NCI-H1694 (cell line): ENCODE data around the gene ADGRF3.
"Not testable (repeated sequence)": the region's sequence is repeated elsewhere in the genome, so short reads cannot be mapped to it uniquely, and the experiment has no call there.

Source experiments
- DNase-seq: peaks from one replicate; lab custom pipeline; 2025; lab: John Stamatoyannopoulos, UW

Gene ADGRF3

GRCh38 chr2:26274058-26274613 lies 72.5 kb downstream of the ADGRF3 start:
- DNase-seq, result no peak

- DNase-seq, result no peak
Observed at GRCh38 chr2:26273501-26273900, 73.1 kb downstream of the ADGRF3 start.

- no peak for DNase-seq
Observed at GRCh38 chr2:26270373-26270772, 76.2 kb downstream of the ADGRF3 start.

- no peak for DNase-seq
Observed at GRCh38 chr2:26269571-26270158, 76.9 kb downstream of the ADGRF3 start.

DNA sequence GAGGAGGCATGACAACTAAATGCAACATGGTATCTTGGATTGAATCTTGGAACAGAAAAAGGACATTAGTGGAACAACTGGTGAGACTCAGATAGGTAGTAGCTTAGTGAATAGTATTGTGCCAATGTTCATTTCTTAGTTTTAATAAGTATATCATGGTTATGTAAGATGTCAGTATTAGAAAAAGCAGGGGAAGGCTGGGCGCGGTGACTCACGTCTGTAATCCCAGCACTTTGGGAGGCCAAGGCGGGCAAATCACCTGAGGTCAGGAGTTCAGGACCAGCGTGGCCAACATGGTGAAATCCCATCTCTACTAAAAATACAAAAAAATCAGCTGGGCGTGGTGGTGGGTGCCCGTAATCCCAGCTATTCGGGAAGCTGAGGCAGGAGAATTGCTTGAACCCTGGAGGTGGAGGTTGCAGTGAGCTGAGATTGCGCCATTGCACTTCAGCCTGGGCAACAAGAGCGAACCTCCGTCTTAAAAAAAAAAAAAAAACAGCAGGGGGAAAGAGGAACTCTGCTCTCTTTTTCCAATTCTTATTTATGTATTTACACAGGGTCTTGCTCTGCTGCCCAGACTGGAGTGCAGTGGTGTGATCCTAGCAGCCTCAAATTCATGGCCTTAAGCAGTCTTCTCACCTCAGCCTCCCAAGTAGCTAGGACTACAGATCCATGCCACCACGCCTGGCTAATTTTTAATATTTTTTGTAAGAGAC lies 77.8 kb downstream of the ADGRF3 start:
- DNase-seq, result not testable (repeated sequence)

DNA sequence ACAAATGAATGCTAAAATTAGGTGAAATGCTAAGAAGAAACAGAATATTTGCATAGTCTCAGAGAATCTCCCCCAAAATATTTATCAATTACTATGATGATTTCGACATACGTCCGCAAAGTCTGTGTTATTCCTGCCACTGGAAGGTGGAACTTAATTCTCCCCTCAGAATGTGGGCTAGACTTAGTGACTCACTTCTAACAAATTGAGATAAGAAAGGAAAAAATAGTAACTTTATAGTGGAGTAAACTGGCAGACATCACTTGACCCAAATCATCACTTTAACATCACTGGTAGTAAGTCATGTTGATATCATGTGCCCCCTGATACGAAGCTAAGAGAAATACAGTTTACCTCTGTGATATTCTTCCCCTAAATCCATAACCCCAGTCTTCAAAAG lies 78.4 kb downstream of the ADGRF3 start:
- DNase-seq, result no peak

- not testable (repeated sequence) for DNase-seq
Observed at GRCh38 chr2:26258836-26259235, 87.8 kb downstream of the ADGRF3 start.
